ENCODE data around the gene NRAP. TPM values are rescaled to one million over a fixed set of nuclear protein-coding genes. Genes with fewer than 3 reads are reported as not detected.

The NRAP gene
- polyA plus RNA-seq, 1 donor (not counting 4 experiments of a cell fraction or from before 2014, with no cell fraction given): not detected

DNA sequence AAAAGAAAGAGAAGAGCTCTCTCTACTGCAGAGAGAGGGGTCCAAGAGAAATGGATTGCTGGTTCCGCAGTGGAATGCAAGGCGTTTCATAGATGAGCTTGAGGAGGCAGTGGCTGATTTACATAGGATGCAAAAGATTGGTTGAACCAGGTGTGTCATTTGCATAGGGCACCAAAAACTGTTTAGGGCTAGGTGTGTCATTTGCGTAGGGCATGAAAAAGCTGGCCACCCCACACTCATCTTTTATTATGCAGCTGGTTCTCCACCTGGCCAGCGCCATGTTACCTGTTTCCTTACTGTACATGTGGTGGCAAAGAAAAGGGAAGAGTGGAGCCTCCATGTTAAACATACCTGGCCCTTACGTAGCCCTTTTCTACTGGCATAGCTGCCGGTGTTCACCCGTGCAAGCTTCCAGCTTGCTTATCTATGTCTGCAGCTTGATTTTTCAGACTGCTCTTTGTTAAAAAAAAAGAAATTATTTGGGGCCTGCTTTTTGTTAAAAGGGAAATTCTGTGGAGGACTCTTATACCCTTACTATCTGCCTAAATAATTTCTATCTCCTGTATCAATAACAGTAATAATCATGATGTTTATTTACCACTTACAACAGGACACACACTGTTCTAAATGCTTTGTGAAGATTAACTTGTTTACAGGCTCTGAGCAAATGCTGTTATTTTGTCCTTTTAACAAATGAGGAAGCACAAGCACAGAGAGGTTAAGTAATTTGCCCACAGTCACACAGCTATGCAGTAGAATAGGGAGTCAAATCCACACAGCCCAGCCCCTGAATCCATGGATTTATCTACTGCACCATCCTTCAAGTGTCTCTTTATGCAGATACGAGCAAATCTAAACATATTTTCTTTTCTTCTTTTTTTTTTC, 49.2 kb upstream of the NRAP start:
- dilution Hi-C loops (cut with MboI; ENCODE audit: extremely low pct_ligation_motif_present, low sequenced_read_pairs): no loop called here
- TF ChIP-seq EZH2 (IDR thresholded peaks at IDR 0.05; ENCODE audit: low read length) (no peak), CTCF (optimal IDR thresholded peaks at IDR 0.05 in 1 of 3, IDR thresholded peaks at IDR 0.05 in 1 of 3, conservative IDR thresholded peaks at IDR 0.05 in 1 of 3; ENCODE audit: extremely low read depth in 1 of 3, insufficient read depth in 2 of 3, low read length in 3 of 3) (no peak)
- no peaks in the 10 kb centered on the region for H3K79me2 ChIP-seq (ENCODE audit: control insufficient read depth, insufficient read depth, low read length)
- peaks cover 0 to 1% of the 10 kb centered on the region in 2 experiments for H3K36me3 ChIP-seq (ENCODE audit: control insufficient read depth in 2 of 2, extremely low read depth in 1 of 2, insufficient read depth in 2 of 2, low read length in 2 of 2)
- H3K9me1 ChIP-seq (ENCODE audit: control insufficient read depth, extremely low read depth, insufficient read depth, low read length): no peaks in the 10 kb centered on the region
- H3K9ac ChIP-seq (ENCODE audit: control insufficient read depth, extremely low read depth, insufficient read depth, low read length): no peak overlapping the region
- DNase-seq (ENCODE audit: low read depth, low spot score) (no peak), FAIRE-seq (no peak)
- no peak overlapping the region for H3K4me3 ChIP-seq (ENCODE audit: control insufficient read depth in 2 of 3, extremely low read depth in 1 of 3, insufficient read depth in 2 of 3, low read depth in 1 of 3, low read length in 3 of 3)
- H2AFZ ChIP-seq (ENCODE audit: control insufficient read depth, low read length): no peak overlapping the region
- no peaks in the 10 kb centered on the region for H4K20me1 ChIP-seq (ENCODE audit: control insufficient read depth, extremely low read depth, insufficient read depth, low read length)
- H3K4me2 ChIP-seq (ENCODE audit: control insufficient read depth, extremely low read depth, insufficient read depth, low read depth, low read length): no peak overlapping the region
- no peaks in the 10 kb centered on the region for H3K27me3 ChIP-seq (ENCODE audit: control insufficient read depth, extremely low read depth, insufficient read depth, low read length)
- H3K27ac ChIP-seq (ENCODE audit: control insufficient read depth, insufficient read depth, low read length): no peak overlapping the region
- H3K4me1 ChIP-seq (ENCODE audit: control insufficient read depth, extremely low read depth, insufficient read depth, low read length): no peaks in the 10 kb centered on the region
- H3K9me3 ChIP-seq (ENCODE audit: control insufficient read depth, low read depth, low read length): no peaks in the 10 kb centered on the region

- H3K27ac ChIP-seq (ENCODE audit: control insufficient read depth, insufficient read depth, low read length): no peak overlapping the region
- peaks cover 0 to 1% of the 10 kb centered on the region in 2 experiments for H3K36me3 ChIP-seq (ENCODE audit: control insufficient read depth in 2 of 2, extremely low read depth in 1 of 2, insufficient read depth in 2 of 2, low read length in 2 of 2)
- no peaks in the 10 kb centered on the region for H3K79me2 ChIP-seq (ENCODE audit: control insufficient read depth, insufficient read depth, low read length)
- H3K4me2 ChIP-seq (ENCODE audit: control insufficient read depth, extremely low read depth, insufficient read depth, low read depth, low read length): no peak overlapping the region
- H4K20me1 ChIP-seq (ENCODE audit: control insufficient read depth, extremely low read depth, insufficient read depth, low read length): no peaks in the 10 kb centered on the region
- H2AFZ ChIP-seq (ENCODE audit: control insufficient read depth, low read length): no peak overlapping the region
- H3K27me3 ChIP-seq (ENCODE audit: control insufficient read depth, extremely low read depth, insufficient read depth, low read length): no peaks in the 10 kb centered on the region
- FAIRE-seq (no peak), DNase-seq (ENCODE audit: low read depth, low spot score) (no peak)
- no peak overlapping the region for H3K4me3 ChIP-seq (ENCODE audit: control insufficient read depth in 2 of 3, extremely low read depth in 1 of 3, insufficient read depth in 2 of 3, low read depth in 1 of 3, low read length in 3 of 3)
- no peaks in the 10 kb centered on the region for H3K4me1 ChIP-seq (ENCODE audit: control insufficient read depth, extremely low read depth, insufficient read depth, low read length)
- H3K9ac ChIP-seq (ENCODE audit: control insufficient read depth, extremely low read depth, insufficient read depth, low read length): no peak overlapping the region
- no peaks in the 10 kb centered on the region for H3K9me3 ChIP-seq (ENCODE audit: control insufficient read depth, low read depth, low read length)
- TF ChIP-seq EZH2 (IDR thresholded peaks at IDR 0.05; ENCODE audit: low read length) (no peak), CTCF (optimal IDR thresholded peaks at IDR 0.05 in 1 of 3, IDR thresholded peaks at IDR 0.05 in 1 of 3, conservative IDR thresholded peaks at IDR 0.05 in 1 of 3; ENCODE audit: extremely low read depth in 1 of 3, insufficient read depth in 2 of 3, low read length in 3 of 3) (no peak)
- dilution Hi-C loops (cut with MboI; ENCODE audit: extremely low pct_ligation_motif_present, low sequenced_read_pairs): no loop called here
- H3K9me1 ChIP-seq (ENCODE audit: control insufficient read depth, extremely low read depth, insufficient read depth, low read length): no peaks in the 10 kb centered on the region
Measured at GRCh38 chr10:113712024-113712423, 48.2 kb upstream of the NRAP start.
